ENCODE data around the gene SP140.

GRCh38 chr2:230282936-230283335, 57.4 kb downstream of the SP140 start:
- TF ChIP-seq GATA1 (IDR thresholded peaks at IDR 0.05; ENCODE audit: low read depth, low read length): no peak
- no peak for TF ChIP-seq POLR2A (IDR thresholded peaks at IDR 0.05; ENCODE audit: low read length)

Measured in erythroblast (primary cell).